COR-L47 (cell line): ENCODE data around the gene HSD17B8.
A peak's percentile ranks its signal among the peaks of the same experiment; 100 is the strongest.

Experiments used
- DNase-seq: peaks from one replicate; lab custom pipeline; 2025; lab: John Stamatoyannopoulos, UW

The HSD17B8 gene

DNA sequence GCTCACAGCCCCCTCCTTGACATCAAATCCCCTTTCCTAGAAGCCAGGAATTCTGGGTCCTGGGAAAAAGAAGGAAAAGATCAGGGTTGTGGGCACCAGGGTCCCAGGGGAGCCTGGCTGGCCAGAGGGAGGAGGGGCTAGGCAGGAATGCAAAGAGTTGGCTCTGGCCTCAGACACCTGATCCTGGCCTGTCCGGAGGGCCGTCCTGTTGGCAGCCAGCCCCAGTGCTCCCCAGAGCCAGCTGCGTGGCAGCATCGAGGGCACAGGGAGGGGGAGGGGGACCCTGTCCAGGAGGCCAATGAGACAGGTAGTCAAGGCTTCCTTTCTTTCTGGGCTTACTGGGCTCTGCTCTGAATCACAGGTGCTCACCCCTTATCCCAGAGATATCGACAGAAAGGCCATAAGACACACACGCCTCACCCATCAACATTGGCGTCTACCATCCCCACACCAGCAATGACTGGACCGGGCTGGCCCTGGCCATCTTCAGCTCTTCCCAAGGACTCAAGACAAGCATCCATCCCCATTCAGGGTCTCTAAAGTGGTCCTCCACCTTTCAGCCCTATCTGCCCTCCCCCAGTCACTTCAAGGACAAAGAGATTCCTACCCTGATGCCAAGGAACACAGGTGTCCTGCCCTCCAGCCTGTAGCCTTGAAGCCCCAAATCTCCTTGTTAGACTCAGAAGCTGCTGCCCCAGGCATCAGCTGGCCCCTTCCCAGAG is 12.9 kb upstream of the HSD17B8 start:
- DNase-seq = no peak

DNA sequence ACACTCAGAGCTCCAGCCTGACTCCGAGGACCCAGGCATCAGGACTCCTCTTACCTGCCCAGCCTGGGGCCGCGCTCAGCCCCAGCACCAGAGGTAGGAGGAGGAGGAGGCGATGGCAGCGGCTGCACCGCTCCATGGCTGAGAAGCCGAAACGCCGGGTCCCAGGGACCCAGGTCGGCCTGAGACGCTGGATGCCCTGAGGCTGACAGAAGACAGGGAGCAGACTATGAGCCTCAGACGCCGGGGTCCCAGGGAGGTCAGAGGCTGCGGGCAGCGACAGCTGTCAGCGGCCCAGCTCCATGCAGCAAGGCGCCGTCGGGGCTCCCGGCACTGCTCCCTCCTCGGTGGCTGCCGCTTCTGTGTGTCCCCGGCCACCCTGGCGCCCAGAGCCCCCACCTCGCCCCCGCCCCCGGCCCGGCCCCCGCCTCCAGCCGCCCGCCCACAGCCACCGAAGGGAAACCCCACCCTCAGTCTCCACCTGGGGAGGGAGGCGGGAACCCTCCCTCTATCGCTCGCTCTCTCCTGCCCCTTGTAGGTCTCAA is 12.3 kb upstream of the HSD17B8 start, which contains the start of gene COL11A2:
TSS of gene COL11A2 (minus strand) at position 363 of the 542 bp plus-strand sequence. CDS start at position 136, 227 bp downstream.
- no peak for DNase-seq

DNA sequence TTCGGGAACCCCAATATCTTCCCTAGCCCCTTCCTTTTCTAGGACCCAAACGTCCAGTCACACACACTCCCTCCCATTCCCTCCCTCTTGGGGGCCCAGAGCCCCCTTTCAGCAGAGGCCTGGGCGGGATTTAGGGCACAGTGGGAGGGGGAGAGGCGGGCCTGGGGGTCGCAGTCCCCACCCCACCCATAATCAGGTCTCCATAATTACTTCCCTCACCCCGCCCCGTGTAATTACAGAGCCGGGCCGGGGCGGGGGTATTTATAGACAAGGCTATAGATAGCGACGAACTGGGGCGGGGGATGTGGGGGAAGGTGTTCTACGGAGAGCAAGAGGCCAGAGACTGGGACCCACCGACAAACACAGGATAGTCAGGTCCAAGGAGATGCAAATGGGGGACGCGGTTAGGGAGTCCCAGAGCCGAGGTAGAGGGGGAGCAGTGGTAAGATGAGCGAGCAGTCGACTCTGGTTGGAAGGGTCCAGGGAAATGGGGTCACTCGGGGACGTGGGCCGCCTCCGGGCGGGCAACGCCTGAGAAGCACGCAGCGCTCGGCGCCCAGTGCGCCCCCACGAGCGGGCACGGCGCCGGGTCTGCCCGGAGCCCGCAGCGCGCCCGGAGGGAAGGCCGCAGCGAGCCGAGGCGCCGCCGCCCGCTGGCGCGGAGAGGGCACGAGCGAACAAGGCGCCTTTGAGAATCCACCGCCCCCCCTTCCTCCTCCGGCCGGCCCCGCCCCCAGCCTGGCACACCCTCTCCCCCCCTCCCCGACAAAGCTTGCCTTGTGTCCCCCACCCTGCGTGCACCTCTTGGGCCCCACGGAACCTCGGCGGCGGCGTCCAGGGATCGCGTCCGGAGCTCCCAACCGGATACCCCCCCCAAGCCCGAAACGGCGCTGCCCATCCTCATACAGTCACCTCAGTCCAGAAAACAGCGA is 11.5 kb upstream of the HSD17B8 start:
- no peak for DNase-seq

DNA sequence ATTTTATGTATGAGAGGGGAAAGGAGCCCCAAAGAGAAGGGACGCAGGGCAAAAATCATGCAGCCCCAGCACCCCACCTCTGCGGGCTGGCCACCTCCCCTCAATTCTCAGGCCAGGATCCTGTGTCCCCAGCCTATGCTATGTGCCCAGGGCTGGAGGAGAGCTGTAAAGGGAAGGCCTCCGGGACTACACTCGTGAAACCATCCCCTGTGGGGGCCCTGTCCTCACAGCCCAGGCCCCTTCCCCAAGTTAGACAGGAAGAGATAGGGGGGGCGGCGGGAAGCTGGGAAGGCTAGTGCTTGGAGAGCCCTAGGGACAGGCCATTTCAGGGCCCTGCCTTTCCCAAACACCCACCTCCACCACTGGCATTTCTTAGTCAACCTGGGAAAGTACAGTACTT is 10.8 kb upstream of the HSD17B8 start:
- no peak for DNase-seq

DNA sequence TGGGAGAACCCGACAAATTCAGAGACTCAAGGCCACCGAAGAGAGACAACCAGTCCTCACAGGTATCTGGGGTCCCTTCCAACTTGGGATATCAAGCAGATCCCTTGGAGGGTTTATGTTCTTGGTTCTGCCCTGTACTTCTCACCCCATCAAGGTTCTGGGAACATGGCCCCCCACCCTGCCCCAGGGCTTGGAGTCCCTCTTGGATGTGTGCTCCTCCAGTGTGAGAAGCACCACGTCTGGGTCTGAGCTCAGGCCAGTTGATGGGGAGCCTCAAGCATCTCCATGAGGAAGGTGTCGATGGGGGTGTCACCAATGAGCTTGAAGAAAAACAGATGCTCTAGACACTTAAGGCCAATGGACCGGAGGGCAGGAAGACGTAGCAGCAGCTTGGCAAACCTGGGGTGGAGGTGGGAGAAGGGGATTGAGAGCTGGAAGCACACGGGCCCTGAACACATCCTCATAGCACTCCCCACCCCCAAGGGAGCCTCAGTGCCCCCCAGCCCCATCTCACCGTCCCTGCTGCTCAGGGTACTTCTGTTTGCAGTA is 9.9 kb upstream of the HSD17B8 start:
- no peak for DNase-seq

DNA sequence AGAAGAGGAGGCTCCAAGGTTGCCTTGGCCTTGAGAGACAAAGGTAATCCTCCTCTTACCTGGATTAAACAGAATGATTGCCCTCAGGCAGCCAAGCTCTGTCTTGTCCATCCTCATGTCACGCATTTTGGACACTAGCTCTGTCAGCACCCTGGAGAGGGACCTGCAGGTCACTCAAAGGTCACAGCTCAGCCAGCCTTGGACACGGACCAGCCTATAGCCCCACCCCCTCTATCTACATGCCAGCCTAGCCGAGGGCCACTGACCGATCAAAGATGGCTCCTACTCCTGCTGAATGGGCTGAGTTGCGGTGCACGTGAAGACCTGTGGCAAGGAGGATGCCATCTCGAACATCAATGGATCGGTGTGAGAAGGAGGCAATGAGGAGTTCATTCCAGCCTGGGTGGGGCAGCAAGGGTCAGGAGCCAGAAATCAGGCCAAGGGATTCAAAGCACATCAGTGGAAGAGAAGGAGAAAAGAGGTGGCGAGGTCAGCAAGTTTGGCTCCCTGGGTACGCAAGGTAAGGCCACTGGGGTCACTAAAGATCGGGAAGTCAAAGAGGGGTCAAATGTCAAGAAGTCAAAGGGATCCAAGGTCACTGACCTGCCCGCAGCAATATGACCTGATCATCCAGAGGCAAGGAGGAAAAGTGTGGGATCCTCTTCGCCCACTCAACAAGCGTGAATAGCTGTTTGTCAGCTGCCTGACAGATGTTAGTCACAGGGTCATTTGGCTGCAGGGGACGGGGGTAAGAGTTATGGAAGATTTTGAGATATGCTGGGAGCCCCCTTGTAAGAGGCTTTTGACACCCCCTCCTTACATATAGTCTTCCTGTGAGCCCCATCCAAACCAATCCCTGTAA is 8.9 kb upstream of the HSD17B8 start:
- no peak for DNase-seq

DNA sequence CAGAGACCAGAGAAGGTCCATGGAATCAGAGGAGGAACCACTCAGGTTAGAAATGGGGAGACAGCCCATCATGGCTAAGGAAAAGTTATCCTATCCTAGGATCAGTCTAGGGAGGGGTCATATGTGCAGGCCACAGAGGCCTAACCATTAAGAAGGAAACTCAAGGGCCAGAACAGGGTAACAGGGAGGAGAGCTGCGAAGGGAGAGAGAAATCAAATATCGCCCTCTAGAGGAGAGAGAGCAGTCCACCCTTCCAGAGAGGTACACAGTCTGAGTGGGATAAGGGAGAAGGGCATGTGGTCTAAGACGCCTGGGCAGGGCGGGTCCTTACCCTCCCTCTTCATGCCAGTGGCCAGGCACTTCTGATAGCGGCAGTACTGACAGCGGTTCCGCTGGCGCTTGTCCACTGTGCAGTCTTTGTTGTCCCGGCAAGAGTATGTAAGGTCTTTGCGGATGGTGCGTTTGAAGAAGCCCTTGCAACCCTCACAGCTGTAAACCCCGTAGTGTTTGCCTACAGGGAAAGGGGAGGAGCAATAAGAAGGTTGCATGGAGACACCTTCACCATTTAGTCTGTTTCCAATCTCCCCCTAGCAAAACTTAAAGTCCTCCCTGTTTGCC is 6.9 kb upstream of the HSD17B8 start:
- no peak for DNase-seq

DNA sequence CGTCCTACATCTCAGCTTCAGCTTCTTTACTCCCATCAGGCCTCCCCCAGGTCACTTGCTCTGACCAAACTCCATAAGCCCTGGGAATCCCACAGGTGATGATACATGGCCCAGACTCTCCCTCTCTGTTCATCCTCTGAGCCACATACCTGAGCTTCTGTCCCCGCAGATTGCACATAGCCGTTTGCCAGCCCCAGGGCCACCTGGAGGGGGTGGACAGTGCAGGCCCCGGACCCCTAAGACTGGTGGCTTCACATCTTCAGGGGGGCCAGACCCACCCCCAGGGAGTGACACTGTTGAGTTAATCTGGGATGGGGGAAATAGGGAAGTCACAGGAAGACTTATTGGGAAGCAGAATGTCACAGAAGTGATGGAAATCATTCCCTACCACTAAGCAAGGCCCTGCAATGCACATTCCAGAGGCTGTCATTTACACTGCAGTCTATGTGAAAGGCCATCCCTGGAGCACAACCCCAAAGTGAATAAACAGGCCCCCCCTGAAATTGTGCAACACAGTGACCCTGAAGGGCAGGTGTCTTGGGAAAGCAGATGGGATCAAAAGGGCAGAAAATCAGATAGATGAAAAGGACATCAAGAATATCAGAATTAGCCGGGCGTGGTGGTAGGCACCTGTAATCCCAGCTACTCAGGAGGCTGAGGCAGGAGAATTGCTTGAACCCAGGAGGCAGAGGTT is 6.1 kb upstream of the HSD17B8 start:
- DNase-seq = no peak

DNA sequence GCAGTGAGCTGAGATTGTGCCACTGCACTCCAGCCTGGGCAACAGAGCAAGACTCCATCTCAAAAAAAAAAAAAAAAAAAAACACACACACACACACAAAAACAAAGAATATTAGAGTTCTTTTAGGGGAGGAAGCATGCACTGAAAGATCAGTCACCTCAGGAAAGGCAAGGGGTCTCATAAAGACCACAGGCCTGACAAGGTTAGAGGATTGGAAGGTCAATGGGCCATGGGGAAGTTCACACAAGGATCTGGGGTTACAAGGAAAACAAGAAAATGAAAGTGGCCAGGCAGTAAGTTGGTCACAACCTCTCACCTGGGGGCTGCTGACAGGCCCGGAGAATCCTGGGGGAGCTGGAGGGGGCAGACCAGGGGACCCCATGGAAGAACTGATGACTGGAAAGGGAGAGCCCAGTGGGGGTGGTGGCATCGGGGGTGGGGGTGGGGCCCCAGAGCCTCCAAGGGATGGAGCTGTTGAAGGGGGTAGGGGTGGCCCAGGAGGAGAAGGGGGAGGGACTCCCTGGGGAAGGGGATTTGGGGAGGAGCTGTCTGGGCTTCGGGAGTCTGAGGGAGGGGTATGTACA is 5.5 kb upstream of the HSD17B8 start:
- no peak for DNase-seq

DNA sequence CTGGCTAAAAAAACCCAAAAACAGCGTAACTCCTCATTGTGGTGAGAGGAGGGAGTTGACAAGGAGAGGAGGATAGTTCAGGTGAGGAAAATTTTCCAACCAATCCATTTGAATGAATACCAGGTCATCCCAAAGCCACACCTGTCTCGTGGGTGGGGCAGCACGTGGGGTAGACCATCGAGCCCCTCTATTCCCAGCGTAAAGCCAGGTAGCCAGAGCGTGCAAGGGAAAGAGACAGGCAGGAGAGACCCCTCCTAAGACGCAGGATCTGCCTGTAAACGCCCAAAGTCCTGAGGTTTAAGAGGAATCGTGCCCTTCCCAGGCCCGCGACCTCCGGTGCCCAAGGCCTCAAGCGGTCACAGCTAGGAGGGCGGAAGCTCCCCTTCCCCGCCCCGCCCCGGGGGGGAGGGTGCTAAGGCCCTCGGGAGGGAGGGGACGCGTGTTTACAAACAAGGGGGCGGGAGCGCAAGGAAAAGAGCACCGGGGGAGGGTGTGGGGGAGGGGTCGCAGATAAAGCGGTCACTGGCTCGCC is 4.7 kb upstream of the HSD17B8 start:
- peak; percentile 61 for DNase-seq

DNA sequence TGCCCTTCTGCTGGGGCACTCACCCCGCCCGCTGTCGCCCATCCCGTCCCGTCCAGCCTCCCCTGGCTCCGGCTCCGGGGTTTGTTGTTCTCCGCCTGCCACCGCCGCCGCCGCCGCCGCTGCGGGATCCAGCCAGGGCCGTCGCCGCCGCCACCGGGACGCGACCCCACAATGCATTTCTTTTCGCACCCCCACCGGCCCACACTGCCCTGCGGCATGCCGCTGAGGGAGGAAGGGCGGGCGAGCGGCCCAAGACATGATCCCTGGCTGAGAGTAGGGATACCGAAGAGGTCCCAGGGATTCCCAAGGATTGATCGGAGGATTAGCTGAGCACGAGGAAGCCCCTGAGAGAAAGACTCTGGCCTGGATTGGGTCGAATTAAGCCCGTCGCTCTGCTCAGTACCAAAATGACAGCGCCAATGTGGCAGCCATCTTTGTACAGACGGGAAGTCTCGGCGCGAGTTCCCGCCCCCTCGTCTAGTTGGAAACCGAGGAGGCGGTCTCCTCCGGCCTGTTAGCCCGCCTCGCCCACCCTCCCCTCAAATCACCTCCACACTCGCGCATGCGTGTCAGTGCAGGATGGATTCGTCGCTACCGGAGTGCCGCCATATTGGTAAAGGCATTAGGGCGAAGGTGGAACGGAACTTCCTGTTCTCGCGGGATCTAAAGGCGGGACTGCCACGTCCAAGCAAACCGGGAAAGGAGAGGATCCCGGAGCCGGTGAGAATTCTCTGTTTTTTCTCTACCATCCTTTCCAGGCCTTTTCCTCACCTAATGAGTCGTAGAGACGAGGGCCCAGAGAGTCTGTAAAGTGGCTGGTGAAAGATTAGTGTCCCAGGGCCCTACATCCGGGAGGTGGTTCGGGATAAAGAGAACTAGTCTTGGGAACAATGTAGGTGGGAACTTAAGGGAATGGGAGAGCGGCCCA is 4.0 kb upstream of the HSD17B8 start, which contains the start of the genes RXRB and SLC39A7:
TSS of gene RXRB (minus strand) at position 447 of the 928 bp plus-strand sequence. CDS start at position 258, 189 bp downstream.
TSS of gene SLC39A7 (plus strand) at position 649 of the 928 bp plus-strand sequence. CDS start 379 bp downstream, outside the sequence.
- peak; percentile 99 for DNase-seq

DNA sequence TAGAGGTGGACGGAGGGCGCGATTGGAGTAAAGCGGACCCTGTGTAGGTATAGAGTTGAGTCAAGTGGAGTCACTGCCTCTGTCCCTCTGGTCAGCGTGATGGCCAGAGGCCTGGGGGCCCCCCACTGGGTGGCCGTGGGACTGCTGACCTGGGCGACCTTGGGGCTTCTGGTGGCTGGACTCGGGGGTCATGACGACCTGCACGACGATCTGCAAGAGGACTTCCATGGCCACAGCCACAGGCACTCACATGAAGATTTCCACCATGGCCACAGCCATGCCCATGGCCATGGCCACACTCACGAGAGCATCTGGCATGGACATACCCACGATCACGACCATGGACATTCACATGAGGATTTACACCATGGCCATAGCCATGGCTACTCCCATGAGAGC is 3.3 kb upstream of the HSD17B8 start:
- no peak for DNase-seq

DNA sequence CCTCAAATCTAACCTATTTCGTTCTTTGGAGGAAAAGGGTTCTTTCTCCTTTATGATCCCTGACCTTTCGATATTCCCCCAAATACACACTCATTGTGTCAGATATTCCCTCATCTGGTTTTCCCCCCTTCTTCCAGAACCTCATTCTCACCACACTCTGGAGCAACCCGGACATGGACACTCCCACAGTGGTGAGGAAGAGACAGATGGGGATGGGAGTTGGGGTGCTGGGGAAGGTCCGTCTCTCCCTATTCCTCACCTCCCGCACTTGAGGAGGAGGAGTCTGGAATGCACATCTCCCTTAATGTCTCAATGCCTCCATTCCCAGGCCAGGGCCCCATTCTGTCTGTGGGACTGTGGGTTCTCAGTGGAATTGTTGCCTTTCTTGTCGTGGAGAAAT is 2.5 kb upstream of the HSD17B8 start:
- no peak for DNase-seq

DNA sequence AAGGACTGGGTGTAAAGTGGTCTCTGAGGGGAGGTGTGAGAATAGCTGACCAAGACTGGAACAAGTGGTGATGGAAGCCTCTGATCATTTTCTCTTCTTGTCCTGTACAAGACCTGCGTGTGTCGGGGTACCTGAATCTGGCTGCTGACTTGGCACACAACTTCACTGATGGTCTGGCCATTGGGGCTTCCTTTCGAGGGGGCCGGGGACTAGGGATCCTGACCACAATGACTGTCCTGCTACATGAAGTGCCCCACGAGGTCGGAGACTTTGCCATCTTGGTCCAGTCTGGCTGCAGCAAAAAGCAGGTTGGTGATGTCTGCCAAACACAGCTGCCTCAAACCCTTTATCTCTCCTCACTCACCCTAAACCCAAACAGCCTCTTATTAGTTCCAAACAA is 1.7 kb upstream of the HSD17B8 start:
- no peak for DNase-seq

DNA sequence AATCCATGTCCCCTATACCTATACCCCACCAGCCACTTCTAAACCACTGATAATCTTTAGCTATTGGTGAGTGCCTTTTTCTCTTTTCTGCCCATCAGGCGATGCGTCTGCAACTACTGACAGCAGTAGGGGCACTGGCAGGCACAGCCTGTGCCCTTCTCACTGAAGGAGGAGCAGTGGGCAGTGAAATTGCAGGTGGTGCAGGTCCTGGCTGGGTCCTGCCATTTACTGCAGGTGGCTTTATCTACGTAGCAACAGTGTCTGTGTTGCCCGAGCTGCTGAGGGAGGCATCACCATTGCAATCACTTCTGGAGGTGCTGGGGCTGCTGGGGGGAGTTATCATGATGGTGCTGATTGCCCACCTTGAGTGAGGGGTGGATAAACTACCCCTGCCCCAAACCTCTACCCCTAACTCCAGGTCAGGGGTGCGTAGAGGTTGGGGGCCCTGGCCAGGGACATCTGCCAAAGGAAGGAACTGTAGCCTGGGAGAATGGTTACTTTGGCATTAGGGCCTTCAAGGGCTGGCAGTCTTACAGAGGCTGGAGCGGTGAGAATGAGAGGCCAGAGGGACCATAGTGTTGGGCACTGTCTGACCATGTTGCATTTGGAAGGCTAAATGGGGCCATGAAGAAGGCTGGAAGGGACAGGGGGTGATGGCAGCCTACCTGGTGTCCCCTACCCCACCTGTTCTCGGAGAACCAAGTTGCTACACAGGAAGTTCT is 851 bp upstream of the HSD17B8 start:
- no peak for DNase-seq

DNA sequence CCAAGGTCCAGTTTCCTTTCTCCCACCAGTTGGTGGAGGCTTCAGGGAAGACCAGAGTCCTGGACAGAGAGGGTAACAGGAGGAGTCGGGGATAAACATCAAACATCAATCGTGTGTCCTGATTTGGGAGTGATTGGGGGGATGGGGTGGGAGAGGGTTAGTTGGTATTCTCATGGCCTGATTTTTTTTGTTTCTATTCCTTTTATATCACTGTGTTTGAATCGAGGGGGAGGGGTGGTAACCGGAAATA is 365 bp upstream of the HSD17B8 start:
- no peak for DNase-seq

DNA sequence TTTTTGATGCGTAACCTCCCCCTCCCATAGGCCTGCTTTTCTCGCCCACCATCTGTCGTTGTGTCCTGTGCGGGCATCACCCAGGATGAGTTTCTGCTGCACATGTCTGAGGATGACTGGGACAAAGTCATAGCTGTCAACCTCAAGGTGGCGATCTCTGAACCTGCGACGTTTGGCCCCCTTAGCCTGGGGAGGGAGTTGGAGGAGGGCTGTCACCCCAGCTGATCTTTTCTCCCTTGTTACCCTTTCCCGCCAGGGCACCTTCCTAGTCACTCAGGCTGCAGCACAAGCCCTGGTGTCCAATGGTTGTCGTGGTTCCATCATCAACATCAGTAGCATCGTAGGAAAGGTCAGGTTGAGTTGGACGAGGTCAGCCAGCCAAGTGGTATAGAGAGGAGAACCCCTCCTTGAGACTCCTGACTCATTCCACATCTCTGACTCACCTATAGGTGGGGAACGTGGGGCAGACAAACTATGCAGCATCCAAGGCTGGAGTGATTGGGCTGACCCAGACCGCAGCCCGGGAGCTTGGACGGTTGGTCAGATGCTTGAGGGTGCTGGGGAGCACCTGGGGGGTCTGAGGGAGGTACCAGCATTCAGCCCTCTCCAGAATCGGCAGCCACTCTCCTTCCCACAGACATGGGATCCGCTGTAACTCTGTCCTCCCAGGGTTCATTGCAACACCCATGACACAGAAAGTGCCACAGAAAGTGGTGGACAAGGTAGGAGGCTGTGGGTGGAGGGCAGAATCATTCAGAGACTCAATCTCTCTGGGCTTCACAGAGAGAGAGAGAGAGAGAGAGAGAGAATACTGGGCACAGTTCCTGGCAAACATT is 954 bp downstream of the HSD17B8 start:
- DNase-seq = no peak
